Measurements from ENCODE around the gene YKT6. TPM values are rescaled to one million over a fixed set of nuclear protein-coding genes. Genes with fewer than 3 reads are reported as not detected.
A peak's percentile ranks its signal among the peaks of the same experiment; 100 is the strongest.

YKT6 gene
- total and polyA plus RNA-seq, 11 donors: 28.5 to 133 (median 46.6) TPM

- Histone ChIP-seq H3K27ac (no peak overlapping the region), H3K9me3 (no peaks in the 10 kb centered on the region), H3K4me3 (no peak overlapping the region), H3K36me3 (peaks cover 0 to 11% (median 0%) of the 10 kb centered on the region in 9 donors), H3K27me3 (peaks cover 0 to 14% (median 0%) of the 10 kb centered on the region in 9 donors), H3K4me1 (no peaks in the 10 kb centered on the region)
- DNase-seq: peak in 3 of 5 donors; percentile 1 to 28 (median 4)
- TF ChIP-seq CTCF (IDR thresholded peaks at IDR 0.05): no peak
- no peak for TF ChIP-seq POLR2A (IDR thresholded peaks at IDR 0.05)
- no peak for ATAC-seq
- intact Hi-C loops (cut with DNase I): no loop called here
- 80 to 84% (median 82%) methylated on average over 9 to 11 of the region's 11 CpGs for WGBS, 4 donors
These were observed 21.3 kb downstream of the YKT6 start for GRCh38 chr7:44222074-44222473.

DNA sequence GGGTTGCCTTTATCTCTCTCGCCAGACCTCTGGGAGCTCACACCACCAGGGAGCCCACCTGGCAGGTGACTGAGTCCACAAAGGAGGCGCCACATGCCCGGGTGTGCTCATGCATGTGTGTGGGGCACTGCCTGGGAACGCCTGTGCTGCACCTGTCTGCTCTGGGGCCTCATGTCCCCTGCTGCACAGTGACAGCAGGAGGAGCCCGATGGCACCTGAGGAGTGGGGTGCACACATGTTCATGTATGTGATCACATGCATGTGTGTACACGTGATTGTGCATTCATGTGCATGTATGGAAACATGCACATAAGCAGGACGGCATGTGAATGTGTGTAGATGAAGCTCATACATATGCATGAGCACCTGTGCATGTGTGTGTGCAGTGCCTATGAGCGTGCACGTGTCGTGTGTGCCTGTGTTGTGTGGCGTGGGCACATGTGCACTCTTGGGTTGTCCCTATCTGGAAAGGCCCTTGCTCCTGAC, 22.0 kb downstream of the YKT6 start:
- DNase-seq (peak in 3 of 5 donors; percentile 8 to 28 (median 15)), ATAC-seq (no peak)
- Histone ChIP-seq H3K27me3 (peaks cover 0 to 14% (median 0%) of the 10 kb centered on the region in 9 donors), H3K36me3 (peaks cover 0 to 11% (median 0%) of the 10 kb centered on the region in 9 donors), H3K4me3 (no peak overlapping the region), H3K9me3 (no peaks in the 10 kb centered on the region), H3K4me1 (no peaks in the 10 kb centered on the region), H3K27ac (no peak overlapping the region)
- WGBS, 4 donors: 89 to 93% (median 93%) methylated on average over 8 to 11 of the region's 11 CpGs
- intact Hi-C loops (cut with DNase I): no loop called here
- no peak for TF ChIP-seq CTCF (IDR thresholded peaks at IDR 0.05)
- TF ChIP-seq POLR2A (IDR thresholded peaks at IDR 0.05): no peak

DNA sequence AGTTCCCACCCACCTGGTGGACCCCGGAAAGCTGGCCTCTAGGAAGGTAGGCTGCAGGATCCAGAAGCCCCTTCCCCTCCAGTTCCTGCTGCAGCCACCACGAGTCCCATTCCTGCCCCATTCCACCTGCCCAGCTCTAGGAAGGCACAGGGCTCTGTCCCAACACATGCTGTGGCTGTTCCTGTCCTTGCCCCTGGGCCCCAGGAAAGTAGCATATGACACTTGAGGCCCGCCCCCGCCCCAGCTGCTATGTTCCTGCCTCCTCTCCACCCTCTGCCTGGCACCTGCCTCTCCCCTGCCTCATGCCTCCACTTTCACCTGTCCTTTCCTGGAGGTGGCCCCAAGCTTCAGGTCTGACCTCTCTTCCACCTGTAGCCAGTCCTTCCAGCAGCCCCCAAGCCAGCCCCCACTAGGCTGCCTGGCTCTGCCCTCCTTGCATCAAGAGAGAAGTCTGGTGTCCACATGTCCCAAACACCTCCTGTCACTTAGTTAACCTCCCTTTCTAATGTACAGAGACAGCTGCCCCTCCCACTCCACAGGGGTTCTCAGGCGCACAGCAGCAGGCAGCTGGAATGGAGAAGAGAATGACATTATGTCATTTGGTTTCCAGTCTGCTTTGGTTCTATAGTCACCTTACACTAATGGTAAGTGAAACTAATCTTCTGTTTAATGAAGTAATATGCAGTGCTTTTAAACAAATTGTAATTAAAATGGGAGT, 22.7 kb downstream of the YKT6 start:
- TF ChIP-seq POLR2A (IDR thresholded peaks at IDR 0.05) (no peak), CTCF (IDR thresholded peaks at IDR 0.05) (no peak)
- Histone ChIP-seq H3K36me3 (peaks cover 0 to 12% (median 0%) of the 10 kb centered on the region in 9 donors), H3K9me3 (no peaks in the 10 kb centered on the region), H3K4me1 (no peaks in the 10 kb centered on the region), H3K27me3 (peaks cover 0 to 14% (median 0%) of the 10 kb centered on the region in 9 donors), H3K27ac (no peak overlapping the region), H3K4me3 (no peak overlapping the region)
- peak in 3 of 5 donors; percentile 12 to 25 (median 18) for DNase-seq
- intact Hi-C loops (cut with DNase I): no loop called here
- WGBS, 4 donors: 64 to 73% (median 68%) methylated on average over 5 of the region's 5 CpGs
- ATAC-seq: no peak

GRCh38 chr7:44224080-44224973, 23.5 kb downstream of the YKT6 start:
- Histone ChIP-seq H3K27ac (no peak overlapping the region), H3K27me3 (peaks cover 0 to 14% (median 0%) of the 10 kb centered on the region in 9 donors), H3K4me3 (no peak overlapping the region), H3K4me1 (no peaks in the 10 kb centered on the region), H3K9me3 (no peaks in the 10 kb centered on the region), H3K36me3 (peaks cover 0 to 10% (median 0%) of the 10 kb centered on the region in 9 donors)
- DNase-seq: peak in 3 of 5 donors; percentile 21 to 27 (median 22)
- intact Hi-C loops (cut with DNase I): no loop called here
- WGBS, 4 donors: 71 to 74% (median 73%) methylated on average over 16 to 18 of the region's 18 CpGs
- TF ChIP-seq POLR2A (IDR thresholded peaks at IDR 0.05): no peak
- TF ChIP-seq CTCF (IDR thresholded peaks at IDR 0.05): no peak
- ATAC-seq: no peak
